OCI-LY3 (cell line): ENCODE measurements around the gene ATP8B4.

Experiments used
- EZH2phosphoT487 ChIP-seq: fragments of 200-600 bp; shearing (Covaris generic); IDR thresholded peaks from 2 replicates; pipeline ENCODE4 v1.6.1; 2018; ENCODE audit warnings: antibody characterized with exemption, mixed run types, low read depth
- TF ChIP-seq, protein P1 (sequence below): fragments of 200-600, 300-600 bp; sonication (generic); IDR thresholded peaks from 2 replicates; pipeline ENCODE4 v1.5.1; 2014; ENCODE audit warnings: antibody characterized with exemption, low read length, low read depth

DNA sequence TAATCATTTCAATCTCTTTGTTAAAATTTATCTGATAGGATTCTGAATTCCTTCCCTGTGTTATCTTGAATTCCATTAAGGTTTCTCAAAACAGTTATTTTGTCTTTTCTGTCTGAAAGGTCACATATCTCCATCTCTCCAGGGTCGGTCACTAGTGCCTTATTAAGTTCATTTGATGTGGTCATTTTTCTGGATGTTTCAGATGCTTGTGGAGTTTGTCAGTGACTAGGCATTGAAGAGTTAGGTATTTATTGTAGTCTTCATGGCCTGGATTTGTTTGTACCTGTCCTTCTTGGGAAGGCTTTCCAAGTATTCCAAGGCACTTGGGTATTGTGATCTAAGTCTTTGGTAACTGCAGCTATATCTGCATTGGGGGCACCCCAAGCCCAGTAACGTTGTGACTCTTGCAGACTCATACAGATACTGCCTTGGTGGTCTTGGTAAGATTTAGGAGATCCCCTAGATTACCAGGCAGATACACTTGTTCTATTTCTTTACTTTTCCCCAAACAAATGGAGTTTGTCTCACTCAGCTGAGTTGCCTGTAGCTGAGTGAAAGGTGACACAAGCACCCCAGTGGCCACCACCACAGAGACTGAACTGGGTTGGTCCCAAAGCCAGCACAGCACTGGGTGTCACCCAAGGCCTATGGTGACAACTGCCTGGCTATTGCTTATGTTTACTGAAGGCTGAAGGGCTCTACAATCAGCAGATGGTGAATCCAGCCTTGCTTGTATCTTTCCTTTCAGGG lies 44.1 kb upstream of the ATP8B4 start:
- no peak for TF ChIP-seq EZH2phosphoT487
- TF ChIP-seq, protein P1, sequence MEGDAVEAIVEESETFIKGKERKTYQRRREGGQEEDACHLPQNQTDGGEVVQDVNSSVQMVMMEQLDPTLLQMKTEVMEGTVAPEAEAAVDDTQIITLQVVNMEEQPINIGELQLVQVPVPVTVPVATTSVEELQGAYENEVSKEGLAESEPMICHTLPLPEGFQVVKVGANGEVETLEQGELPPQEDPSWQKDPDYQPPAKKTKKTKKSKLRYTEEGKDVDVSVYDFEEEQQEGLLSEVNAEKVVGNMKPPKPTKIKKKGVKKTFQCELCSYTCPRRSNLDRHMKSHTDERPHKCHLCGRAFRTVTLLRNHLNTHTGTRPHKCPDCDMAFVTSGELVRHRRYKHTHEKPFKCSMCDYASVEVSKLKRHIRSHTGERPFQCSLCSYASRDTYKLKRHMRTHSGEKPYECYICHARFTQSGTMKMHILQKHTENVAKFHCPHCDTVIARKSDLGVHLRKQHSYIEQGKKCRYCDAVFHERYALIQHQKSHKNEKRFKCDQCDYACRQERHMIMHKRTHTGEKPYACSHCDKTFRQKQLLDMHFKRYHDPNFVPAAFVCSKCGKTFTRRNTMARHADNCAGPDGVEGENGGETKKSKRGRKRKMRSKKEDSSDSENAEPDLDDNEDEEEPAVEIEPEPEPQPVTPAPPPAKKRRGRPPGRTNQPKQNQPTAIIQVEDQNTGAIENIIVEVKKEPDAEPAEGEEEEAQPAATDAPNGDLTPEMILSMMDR = no peak
